K562 (cell line): ENCODE results near the gene CIAO2A. TPM values are rescaled to one million over a fixed set of nuclear protein-coding genes. Genes with fewer than 3 reads are reported as not detected.

Source experiments
- ATAC-seq: fragments of 200-7000 bp; cut with Tn5 transposase; 3 replicates; pipeline ENCODE4 v1.9.1; 2020; ENCODE audit warnings: moderate library complexity
- BruUV-seq: library from RNA; stranded (reverse); fragments of 400-500 nt; replicated peaks from 2 replicates; lab custom pipeline; 2021; lab: Mats Ljungman, UMichigan
- CTCF ChIA-PET: fragments of 300-600 bp; formaldehyde crosslinking; extraction: SDS; loops from one replicate; lab custom pipeline; 2021; ENCODE audit warnings: low intra/inter-chr PET ratio; lab: Yijun Ruan, JAX
- POLR2A ChIA-PET: fragments of 300-600, 350-650 bp; sonication (Branson Sonifier 250); formaldehyde crosslinking; extraction: SDS; loops from one replicate; lab custom pipeline; 2021; ENCODE audit warnings: antibody characterized with exemption, inconsistent platforms; lab: Yijun Ruan, JAX
- DNase-seq, 4 experiments: peaks; one replicate each; pipeline versions ENCODE4 v3.0.0 to v3.0.0-alpha.2; 2011 to 2018; ENCODE audit warnings: low spot score in 3 of 4, mixed read lengths in 3 of 4; ENCODE audit errors: extremely low read depth in 1 of 4
- FAIRE-seq: peaks from 2 replicates; lab custom pipeline; 2011; peaks lifted over from hg19 to GRCh38; lab: Jason Lieb, UNC
- H2AFZ ChIP-seq: 2 replicates; pipeline ENCODE4 v1.6.0; 2011; ENCODE audit warnings: low read depth, low read length, control low read depth, inconsistent platforms
- H3K27ac ChIP-seq: fragments of 200-600 bp; 3 replicates; pipeline ENCODE4 v1.8.0; 2011; ENCODE audit warnings: low read depth, mild to moderate bottlenecking, control low read depth, inconsistent platforms, low read length, moderate library complexity, mixed read lengths; ENCODE audit errors: extremely low read depth
- H3K27me3 ChIP-seq, 2 experiments: fragments of 300-600 bp in 1 of 2; 2 replicates in 1 of 2; 3 replicates in 1 of 2; pipeline versions ENCODE4 v1.6.0 to v1.8.0; 2011; ENCODE audit warnings: inconsistent platforms in 2 of 2, low read length in 2 of 2, mild to moderate bottlenecking in 1 of 2, mixed read lengths in 1 of 2, moderate library complexity in 1 of 2; ENCODE audit not compliant: control insufficient read depth in 2 of 2, insufficient read depth in 2 of 2
- H3K36me3 ChIP-seq: fragments of 300-600 bp; 3 replicates; pipeline ENCODE4 v1.8.0; 2011; ENCODE audit warnings: mild to moderate bottlenecking, low read length, inconsistent platforms; ENCODE audit not compliant: control insufficient read depth, insufficient read depth
- H3K4me1 ChIP-seq, 2 experiments: fragments of 200-600 bp in 1 of 2; replicated peaks in 1 of 2; 2 replicates in 1 of 2; 3 replicates in 1 of 2; pipeline versions ENCODE4 v1.5.1 to v1.8.0; 2011; ENCODE audit warnings: inconsistent platforms in 2 of 2, low read length in 2 of 2, mild to moderate bottlenecking in 1 of 2, mixed read lengths in 1 of 2, moderate library complexity in 1 of 2; ENCODE audit not compliant: control insufficient read depth in 2 of 2, insufficient read depth in 2 of 2
- H3K4me2 ChIP-seq: 2 replicates; pipeline ENCODE4 v1.6.1; 2011; ENCODE audit warnings: low read length, control low read depth, inconsistent platforms, mixed read lengths; ENCODE audit not compliant: insufficient read depth
- H3K4me3 ChIP-seq: fragments of 200-600 bp; sonication (generic), shearing (Covaris generic); 2 replicates; pipeline ENCODE4 v1.5.1; 2016; ENCODE audit warnings: control low read depth, inconsistent platforms
- H3K79me2 ChIP-seq: fragments of 200-600 bp; 3 replicates; pipeline ENCODE4 v1.8.0; 2011; ENCODE audit warnings: low read length, inconsistent platforms; ENCODE audit not compliant: control insufficient read depth, insufficient read depth
- H3K9ac ChIP-seq, 2 experiments: 2 replicates each; pipeline versions ENCODE4 v1.6.0 to v1.6.1; 2011; ENCODE audit warnings: low read depth in 2 of 2, low read length in 2 of 2, control low read depth in 1 of 2, inconsistent platforms in 1 of 2, mild to moderate bottlenecking in 1 of 2, mixed read lengths in 1 of 2; ENCODE audit not compliant: insufficient read depth in 1 of 2
- H3K9me1 ChIP-seq: one replicate; pipeline ENCODE4 v1.6.0; 2011; ENCODE audit warnings: inconsistent platforms, mild to moderate bottlenecking, low read length, moderate library complexity; ENCODE audit not compliant: control insufficient read depth, insufficient read depth
- H3K9me3 ChIP-seq: replicated peaks from 2 replicates; pipeline ENCODE4 v1.5.1; 2011; ENCODE audit warnings: low read depth, low read length, inconsistent platforms; ENCODE audit not compliant: control insufficient read depth, insufficient read depth
- H4K20me1 ChIP-seq: replicated peaks from 2 replicates; pipeline ENCODE4 v1.6.1; 2011; ENCODE audit warnings: low read length, inconsistent platforms, mixed read lengths; ENCODE audit not compliant: control insufficient read depth, insufficient read depth
- WGBS: fragments of 100-300 bp; shearing (Covaris generic); methylation state at CpG from one replicate; pipeline ENCODE4 v1.1.6; 2016; ENCODE audit warnings: low coverage, mixed read lengths; ENCODE audit not compliant: insufficient coverage; ENCODE audit errors: missing lambda C conversion rate; 5-methylcytosine and 5-hydroxymethylcytosine counted together
- in situ Hi-C: fragments of 300-500 bp; cut with MboI; formaldehyde crosslinking; loops from 4 replicates; pipeline ENCODE4 v1.15.0; 2018; ENCODE audit warnings: inconsistent platforms, mixed read lengths
- intact Hi-C: fragments of 100-400 bp; cut with micrococcal nuclease; formaldehyde crosslinking; loops from 2 replicates; pipeline ENCODE4 v1.14.2; 2022
- polyA plus RNA-seq, 8 experiments: library from polyadenylated mRNA; depleted of rRNA in 4 of 8; stranded (reverse) in 5 of 8; unstranded in 3 of 8; fragments of >200 nt; fragmentation: Nextera tagmentation in 2 of 8; fragmentation: Illumina TruSeq in 1 of 8; extraction: Ambion mirVana in 2 of 8; extraction: Trizol in 1 of 8; gene quantifications; 2 replicates each; pipeline versions ENCODE4 v1.2.1 to v1.2.3, GENCODE V29; 2011 to 2014; ENCODE audit warnings: inconsistent platforms in 1 of 8, missing spikeins in 1 of 8
- total RNA-seq, 7 experiments: library from RNA; depleted of rRNA in 6 of 7; stranded (reverse); fragments of >200 nt in 6 of 7; fragmentation: Illumina TruSeq in 2 of 7; extraction: Trizol in 2 of 7; gene quantifications; 2 replicates each; pipeline versions ENCODE4 v1.2.1 to v1.2.3, GENCODE V29; 2011 to 2021; ENCODE audit warnings: low replicate concordance in 1 of 7
- TF ChIP-seq, protein P1 (sequence below): sonication (generic); formaldehyde crosslinking; IDR thresholded peaks from 2 replicates; pipeline ENCODE4 v1.8.0; 2022; ENCODE audit warnings: mild to moderate bottlenecking, missing genetic modification reagents

Gene CIAO2A
- total and polyA plus RNA-seq, 9 of the 15 experiments (the other 6 are each of a cell fraction or from before 2014, with no cell fraction given), result 161 to 429 (median 313) TPM

DNA sequence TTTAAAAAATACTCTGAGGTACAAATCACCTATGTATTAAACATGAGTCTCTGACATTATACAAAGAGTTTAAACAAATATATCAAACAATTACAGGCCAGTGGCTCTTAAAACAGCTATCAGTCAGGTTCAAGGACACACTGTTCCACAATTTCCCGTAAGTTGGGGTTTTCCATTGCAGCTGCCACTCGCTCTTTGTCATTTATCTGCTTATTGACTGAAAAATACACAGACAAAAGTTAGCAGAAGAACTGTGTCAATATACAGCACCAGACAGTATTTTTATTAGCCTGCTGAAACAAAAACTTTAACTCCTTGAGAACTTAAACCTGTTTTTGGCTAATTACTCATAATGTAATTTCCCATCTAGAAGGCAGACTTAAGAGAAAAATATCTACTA is 20.8 kb downstream of the CIAO2A start:
- Histone ChIP-seq H3K9ac (no peak overlapping the region), H3K9me1 (no peaks in the 10 kb centered on the region), H3K4me3 (no peak overlapping the region), H3K27ac (peak overlapping the region; percentile 2; the same call in 1 of the 3 replicates), H3K4me2 (no peak overlapping the region), H3K36me3 (peaks cover 65% of the 10 kb centered on the region), H3K27me3 (no peaks in the 10 kb centered on the region), H3K79me2 (peaks cover 14% of the 10 kb centered on the region), H3K9me3 (no peaks in the 10 kb centered on the region), H3K4me1 (peaks cover 3 to 29% of the 10 kb centered on the region in 2 experiments; a peak in 4 of 5 replicates), H4K20me1 (peaks cover 5% of the 10 kb centered on the region; the same call in 1 of the 2 replicates), H2AFZ (no peak overlapping the region)
- in situ Hi-C loops (loop anchor here (25.0 kb wide), 2 partner anchors 611 to 786 kb away; partner anchors contain the start of gene APH1B), intact Hi-C loops (no loop called here)
- WGBS, result 94% methylated on average over 2 of the region's 2 CpGs
- BruUV-seq, result no TSS peak
- POLR2A ChIA-PET, result interaction anchor here (2.3 kb wide), 1 partner anchor 20 kb away, joined by 11 read pairs; the partner anchor contains the start of gene CIAO2A
- CTCF ChIA-PET, result no interaction called here
- ATAC-seq (no peak), DNase-seq (peak in 1 of 4 experiments; percentile 3), FAIRE-seq (no peak)
- TF ChIP-seq, protein P1, sequence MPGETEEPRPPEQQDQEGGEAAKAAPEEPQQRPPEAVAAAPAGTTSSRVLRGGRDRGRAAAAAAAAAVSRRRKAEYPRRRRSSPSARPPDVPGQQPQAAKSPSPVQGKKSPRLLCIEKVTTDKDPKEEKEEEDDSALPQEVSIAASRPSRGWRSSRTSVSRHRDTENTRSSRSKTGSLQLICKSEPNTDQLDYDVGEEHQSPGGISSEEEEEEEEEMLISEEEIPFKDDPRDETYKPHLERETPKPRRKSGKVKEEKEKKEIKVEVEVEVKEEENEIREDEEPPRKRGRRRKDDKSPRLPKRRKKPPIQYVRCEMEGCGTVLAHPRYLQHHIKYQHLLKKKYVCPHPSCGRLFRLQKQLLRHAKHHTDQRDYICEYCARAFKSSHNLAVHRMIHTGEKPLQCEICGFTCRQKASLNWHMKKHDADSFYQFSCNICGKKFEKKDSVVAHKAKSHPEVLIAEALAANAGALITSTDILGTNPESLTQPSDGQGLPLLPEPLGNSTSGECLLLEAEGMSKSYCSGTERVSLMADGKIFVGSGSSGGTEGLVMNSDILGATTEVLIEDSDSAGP (CRISPR knock-in tag), result no peak
